SK-N-SH (cell line): ENCODE data around the gene GOLPH3. TPM values are rescaled to one million over a fixed set of nuclear protein-coding genes. Genes with fewer than 3 reads are reported as not detected.

ENCODE experiments used
- CTCF ChIA-PET: fragments of 300-600, 350-600 bp; formaldehyde crosslinking; extraction: SDS; loops from one replicate; lab custom pipeline; 2021; lab: Yijun Ruan, JAX
- POLR2A ChIA-PET: fragments of 350-600 bp; sonication (Branson Sonifier 250); formaldehyde crosslinking; extraction: SDS; loops from one replicate; lab custom pipeline; 2020; ENCODE audit warnings: antibody characterized with exemption, inconsistent platforms; lab: Yijun Ruan, JAX
- DNase-seq: peaks from one replicate; pipeline ENCODE4 v3.0.0; 2012
- H2AFZ ChIP-seq: fragments of 200-600 bp; sonication (generic); 2 replicates; pipeline ENCODE4 v1.8.1; 2016; ENCODE audit warnings: antibody characterized with exemption, mild to moderate bottlenecking, low read depth
- H3F3A ChIP-seq: fragments of 200-600 bp; sonication (generic); replicated peaks from 2 replicates; pipeline ENCODE3; 2016; ENCODE audit warnings: antibody characterized with exemption, mild to moderate bottlenecking; ENCODE audit not compliant: insufficient read depth
- H3K27ac ChIP-seq, 2 experiments: fragments of 200-500 bp in 1 of 2; fragments of 200-600 bp in 1 of 2; sonication (Bioruptor generic) in 1 of 2; sonication (generic), shearing (Covaris generic) in 1 of 2; 2 replicates each; pipeline versions ENCODE4 v1.5.1 to v1.6.1; 2014 to 2016; ENCODE audit warnings: low read depth in 2 of 2, inconsistent platforms in 1 of 2, low read length in 1 of 2, mild to moderate bottlenecking in 1 of 2, mixed read lengths in 1 of 2
- H3K27me3 ChIP-seq: fragments of 200-600 bp; sonication (generic), shearing (Covaris generic); 2 replicates; pipeline ENCODE4 v1.6.1; 2016; ENCODE audit warnings: mixed run types; ENCODE audit not compliant: insufficient read depth
- H3K36me3 ChIP-seq, 2 experiments: fragments of 200-500 bp in 1 of 2; fragments of 200-600 bp in 1 of 2; sonication (Bioruptor generic) in 1 of 2; sonication (generic) in 1 of 2; replicated peaks in 1 of 2; 2 replicates each; pipeline versions ENCODE3 to v1.5.1; 2014 to 2016; ENCODE audit warnings: low read length in 1 of 2, mild to moderate bottlenecking in 1 of 2; ENCODE audit not compliant: insufficient read depth in 2 of 2, control insufficient read depth in 1 of 2
- H3K4me1 ChIP-seq, 2 experiments: fragments of 200-500 bp in 1 of 2; fragments of 200-600 bp in 1 of 2; sonication (Bioruptor generic) in 1 of 2; sonication (generic), shearing (Covaris generic) in 1 of 2; 2 replicates each; pipeline versions ENCODE4 v1.5.1 to v1.6.1; 2014 to 2016; ENCODE audit warnings: low read depth in 1 of 2, low read length in 1 of 2, mixed run types in 1 of 2; ENCODE audit not compliant: insufficient read depth in 2 of 2, control insufficient read depth in 1 of 2
- H3K4me2 ChIP-seq: fragments of 200-600 bp; sonication (generic), shearing (Covaris generic); 2 replicates; pipeline ENCODE4 v1.6.1; 2017; ENCODE audit warnings: mixed run types
- H3K4me3 ChIP-seq, 2 experiments: fragments of 200-500 bp in 1 of 2; fragments of 200-600 bp in 1 of 2; sonication (Bioruptor generic) in 1 of 2; sonication (generic), shearing (Covaris generic) in 1 of 2; 2 replicates each; pipeline versions ENCODE4 v1.5.1 to v1.8.1; 2014 to 2016; ENCODE audit warnings: low read depth in 2 of 2, inconsistent platforms in 1 of 2, low read length in 1 of 2, mild to moderate bottlenecking in 1 of 2, mixed read lengths in 1 of 2, moderate library complexity in 1 of 2
- H3K79me2 ChIP-seq: fragments of 200-600 bp; sonication (generic); 2 replicates; pipeline ENCODE4 v1.8.1; 2017; ENCODE audit warnings: mild to moderate bottlenecking; ENCODE audit not compliant: insufficient read depth
- H3K9ac ChIP-seq: fragments of 200-600 bp; sonication (generic); 2 replicates; pipeline ENCODE4 v1.6.1; 2017; ENCODE audit warnings: mixed run types
- H3K9me2 ChIP-seq: fragments of 200-600 bp; sonication (generic); 2 replicates; pipeline ENCODE4 v1.6.1; 2017; ENCODE audit warnings: mixed run types
- H3K9me3 ChIP-seq: fragments of 200-600 bp; sonication (generic); 2 replicates; pipeline ENCODE4 v1.6.1; 2017; ENCODE audit warnings: mixed run types, mild to moderate bottlenecking, moderate library complexity
- H4K20me1 ChIP-seq: fragments of 200-600 bp; sonication (generic); 2 replicates; pipeline ENCODE4 v1.6.1; 2017; ENCODE audit warnings: mild to moderate bottlenecking, mixed run types; ENCODE audit not compliant: insufficient read depth
- CHD2 ChIP-seq: fragments of 150-350 bp; IDR thresholded peaks from 2 replicates; pipeline ENCODE4 v1.6.1; 2018; ENCODE audit warnings: low read length; ENCODE audit not compliant: partially characterized antibody
- ELF1 ChIP-seq: IDR thresholded peaks from 2 replicates; pipeline ENCODE4 v1.4.0; 2012
- EZH2phosphoT487 ChIP-seq: fragments of 200-600 bp; sonication (generic); IDR thresholded peaks from 2 replicates; pipeline ENCODE4 v1.6.1; 2017; ENCODE audit warnings: low read depth, mixed run types, mild to moderate bottlenecking, antibody characterized with exemption, moderate library complexity, borderline replicate concordance
- FOSL2 ChIP-seq: IDR thresholded peaks from 2 replicates; pipeline ENCODE4 v1.4.0; 2012; ENCODE audit warnings: low read depth, mild to moderate bottlenecking, moderate library complexity, borderline replicate concordance
- FOXJ3 ChIP-seq: sonication (generic); formaldehyde crosslinking; IDR thresholded peaks from 2 replicates; pipeline ENCODE4 v1.5.1; 2020; ENCODE audit warnings: mild to moderate bottlenecking, missing genetic modification reagents
- JUND ChIP-seq: IDR thresholded peaks from 2 replicates; pipeline ENCODE4 v1.4.0; 2012
- MAX ChIP-seq: IDR thresholded peaks from 2 replicates; pipeline ENCODE4 v1.4.0; 2012; ENCODE audit warnings: low read depth
- MEF2A ChIP-seq: IDR thresholded peaks from 2 replicates; pipeline ENCODE4 v1.4.0; 2012; ENCODE audit warnings: low read depth, borderline replicate concordance
- MXI1 ChIP-seq: IDR thresholded peaks from 2 replicates; pipeline ENCODE4 v1.6.1; 2012; ENCODE audit warnings: mild to moderate bottlenecking, low read depth, low read length, improper control_type of control experiment
- NFIC ChIP-seq: IDR thresholded peaks from 2 replicates; pipeline ENCODE4 v1.4.0; 2012; ENCODE audit warnings: borderline replicate concordance
- POLR2AphosphoS5 ChIP-seq: IDR thresholded peaks from 2 replicates; pipeline ENCODE4 v1.6.1; 2012; ENCODE audit warnings: low read depth, low read length
- RAD21 ChIP-seq: IDR thresholded peaks from 2 replicates; pipeline ENCODE4 v1.6.1; 2012; ENCODE audit warnings: mild to moderate bottlenecking, low read length
- RXRA ChIP-seq: IDR thresholded peaks from 2 replicates; pipeline ENCODE4 v1.4.0; 2012; ENCODE audit warnings: low read depth, mild to moderate bottlenecking, borderline replicate concordance
- SMC3 ChIP-seq: IDR thresholded peaks from 2 replicates; pipeline ENCODE4 v1.6.1; 2012; ENCODE audit warnings: low read depth, low read length, improper control_type of control experiment
- TAF1 ChIP-seq: IDR thresholded peaks from 2 replicates; pipeline ENCODE4 v1.6.1; 2012; ENCODE audit warnings: low read depth, mild to moderate bottlenecking, low read length, moderate library complexity, borderline replicate concordance
- TCF12 ChIP-seq: IDR thresholded peaks from 2 replicates; pipeline ENCODE4 v1.4.0; 2012
- WGBS: methylation state at CpG from one replicate; pipeline ENCODE4 v1.1.6; 2017; ENCODE audit warnings: low lambda C conversion rate; 5-methylcytosine and 5-hydroxymethylcytosine counted together
- polyA plus RNA-seq, 3 experiments: library from polyadenylated mRNA; depleted of rRNA; stranded (reverse); fragments of >200 nt; gene quantifications; 2 replicates each; pipeline ENCODE4 v1.2.3, GENCODE V29; 2012

The GOLPH3 gene
- polyA plus RNA-seq, 1 of the 3 experiments (the other 2 are of a cell fraction) = 25.5 TPM

GRCh38 chr5:32102254-32102986 lies 71.7 kb downstream of the GOLPH3 start:
- CTCF ChIA-PET = no interaction called here
- Histone ChIP-seq H2AFZ (no peak overlapping the region), H3F3A (peaks cover 9% of the 10 kb centered on the region), H3K36me3 (peaks cover 56 to 69% of the 10 kb centered on the region in 2 experiments), H3K4me2 (no peak overlapping the region), H3K4me3 (no peak overlapping the region), H4K20me1 (no peaks in the 10 kb centered on the region)
- POLR2A ChIA-PET = no interaction called here
- TF ChIP-seq MXI1 (no peak), RXRA (no peak), FOSL2 (no peak), MEF2A (no peak), ELF1 (no peak), RAD21 (no peak), FOXJ3 (no peak), MAX (no peak), TCF12 (no peak), JUND (no peak)
- TF ChIP-seq, all 33 proteins: peak for 0
- Histone ChIP-seq H3K79me2 (no peaks in the 10 kb centered on the region), H3K4me1 (peaks cover 0 to 24% of the 10 kb centered on the region in 2 experiments; a peak in 1 of 4 replicates), H3K27ac (no peak overlapping the region), H3K9me2 (no peaks in the 10 kb centered on the region), H3K9ac (no peak overlapping the region), H3K27me3 (no peaks in the 10 kb centered on the region), H3K9me3 (no peaks in the 10 kb centered on the region)
- 90% methylated on average over 10 of the region's 12 CpGs for WGBS
- DNase-seq = no peak

- Histone ChIP-seq H3K9ac (no peak overlapping the region), H3K79me2 (no peaks in the 10 kb centered on the region), H4K20me1 (no peaks in the 10 kb centered on the region), H3K4me3 (no peak overlapping the region), H2AFZ (no peak overlapping the region), H3K9me2 (no peaks in the 10 kb centered on the region), H3K36me3 (peaks cover 59 to 60% of the 10 kb centered on the region in 2 experiments), H3K4me2 (no peak overlapping the region), H3F3A (peaks cover 9% of the 10 kb centered on the region), H3K9me3 (no peaks in the 10 kb centered on the region), H3K4me1 (peaks cover 0 to 28% of the 10 kb centered on the region in 2 experiments; a peak in 1 of 4 replicates), H3K27ac (peak overlapping the region in 1 of 2 experiments; percentile 53; a peak in 2 of 4 replicates), H3K27me3 (no peaks in the 10 kb centered on the region)
- DNase-seq = no peak
- ChIA-PET CTCF (interaction anchor here (1.0 to 2.1 kb wide), 3 partner anchors 11 to 276 kb away, joined by 4 to 15 read pairs (median 4); no protein-coding TSS in a partner anchor), POLR2A (no interaction called here)
- WGBS = 94% methylated on average over 8 of the region's 8 CpGs
- no peak for TF ChIP-seq NFIC
- TF ChIP-seq RXRA = no peak
- TF ChIP-seq TAF1 = no peak
- no peak for TF ChIP-seq ELF1
- TF ChIP-seq POLR2AphosphoS5 = no peak
- TF ChIP-seq CHD2 = no peak
- TF ChIP-seq EZH2phosphoT487 = no peak
- TF ChIP-seq SMC3 = no peak
- no peak for TF ChIP-seq MXI1
Measured at GRCh38 chr5:32100691-32101302, 73.3 kb downstream of the GOLPH3 start.
